HG03175 (cell line): ENCODE measurements around the gene EHD4.

ENCODE experiments used
- ATAC-seq: cut with Tn5 transposase; IDR thresholded peaks from one replicate; pipeline ENCODE4 v1.9.1; 2021; ENCODE audit warnings: mild to moderate bottlenecking, moderate library complexity; ENCODE audit not compliant: unreplicated experiment

Gene EHD4

DNA sequence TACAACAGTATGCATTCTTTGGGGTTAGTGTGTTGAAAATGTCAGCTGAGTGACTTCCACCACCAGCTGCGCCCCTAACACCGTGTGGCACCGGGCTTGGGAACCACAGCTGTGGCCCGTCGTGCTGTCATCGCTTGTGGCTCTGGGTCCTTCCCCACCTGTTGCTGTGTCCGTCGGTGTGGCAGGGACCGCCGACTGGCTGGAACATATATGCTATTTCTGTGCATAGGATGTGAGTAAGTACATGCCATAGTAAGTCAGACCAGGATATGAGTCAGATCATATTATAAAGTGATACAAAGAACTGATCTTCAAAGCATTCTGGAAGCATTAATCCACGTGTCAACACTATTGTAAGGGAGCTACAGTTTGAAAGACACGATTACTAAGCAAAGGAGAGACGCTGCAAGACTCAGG is 31.9 kb downstream of the EHD4 start:
- no peak for ATAC-seq

DNA sequence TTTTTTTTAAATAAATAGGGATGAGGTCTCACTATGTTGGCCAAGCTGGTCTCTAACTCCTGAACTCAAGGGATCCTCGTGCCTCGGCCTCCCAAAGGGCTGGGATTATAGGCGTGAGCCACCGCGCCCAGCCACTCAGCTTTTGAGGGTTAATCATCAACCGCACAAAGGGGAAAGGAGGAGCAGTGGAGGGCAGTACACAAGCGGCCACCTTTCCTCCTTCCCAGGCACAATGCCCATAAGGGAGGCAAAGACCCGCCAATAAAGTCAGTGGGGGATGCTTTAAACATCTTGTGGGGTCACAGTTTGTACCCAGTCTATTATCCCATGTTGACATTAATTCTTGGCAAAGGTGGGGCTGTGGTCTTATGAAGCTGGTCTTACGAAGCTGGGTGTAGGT is 32.4 kb downstream of the EHD4 start:
- ATAC-seq: no peak

DNA sequence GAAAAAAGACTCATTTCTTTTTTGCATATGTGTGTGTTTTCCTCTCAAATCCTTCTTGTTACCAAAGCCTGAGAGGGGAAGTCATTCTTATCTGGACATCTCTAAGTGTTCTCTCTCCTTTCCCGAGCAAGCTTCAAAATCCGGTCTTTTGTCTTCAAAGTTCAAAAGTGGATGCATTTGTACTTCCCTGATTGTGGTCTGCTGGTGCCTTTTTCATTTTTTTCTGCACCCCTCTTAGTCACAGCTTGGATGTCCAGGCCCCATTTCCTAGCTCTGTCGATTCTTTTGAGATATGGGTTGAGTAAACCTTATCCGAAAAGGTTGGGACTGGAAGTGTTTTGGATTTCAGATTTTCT is 34.8 kb downstream of the EHD4 start:
- ATAC-seq: no peak

DNA sequence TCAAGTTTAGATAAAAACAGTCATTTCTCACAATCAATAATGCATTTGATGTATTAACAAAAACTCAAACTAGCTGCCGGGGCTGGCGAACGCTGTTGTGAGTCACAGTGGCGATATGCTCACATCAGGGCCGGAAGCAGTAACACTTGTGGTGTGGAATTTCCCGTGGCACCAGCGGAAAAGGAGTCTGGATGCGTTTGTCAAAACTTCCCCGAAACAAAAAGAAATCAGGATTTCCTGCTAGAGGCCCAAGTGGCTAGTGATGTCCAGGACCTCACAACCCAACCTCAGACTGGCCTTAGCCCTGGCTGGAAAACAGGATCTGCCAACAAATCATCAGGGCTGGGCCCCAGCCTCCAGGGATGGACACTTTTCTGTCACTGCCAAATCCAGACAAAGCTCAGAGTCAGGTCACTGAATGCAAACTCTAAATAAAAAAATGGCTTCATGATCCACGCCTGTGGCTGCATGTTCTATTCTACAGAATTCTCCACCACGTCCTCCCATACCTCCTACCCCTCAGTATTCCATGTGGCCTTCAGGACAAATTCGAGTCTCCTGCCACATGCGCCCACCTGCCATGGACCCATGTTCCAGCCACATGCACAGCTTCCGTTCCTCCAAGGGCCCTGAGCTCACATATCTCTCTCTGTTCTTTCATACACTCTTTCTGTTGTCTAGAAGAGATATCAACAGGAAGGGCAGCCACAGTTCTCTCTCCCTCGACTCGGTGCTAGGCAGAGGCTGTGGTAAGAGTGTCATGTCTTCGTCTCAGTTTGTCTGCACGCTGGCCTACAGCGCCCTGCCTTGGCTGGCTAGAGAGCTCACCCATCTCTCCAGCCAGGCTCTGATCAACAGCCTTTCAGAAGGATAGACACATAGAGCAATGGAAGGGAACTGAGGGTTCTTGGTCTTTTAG is 35.4 kb downstream of the EHD4 start:
- no peak for ATAC-seq

DNA sequence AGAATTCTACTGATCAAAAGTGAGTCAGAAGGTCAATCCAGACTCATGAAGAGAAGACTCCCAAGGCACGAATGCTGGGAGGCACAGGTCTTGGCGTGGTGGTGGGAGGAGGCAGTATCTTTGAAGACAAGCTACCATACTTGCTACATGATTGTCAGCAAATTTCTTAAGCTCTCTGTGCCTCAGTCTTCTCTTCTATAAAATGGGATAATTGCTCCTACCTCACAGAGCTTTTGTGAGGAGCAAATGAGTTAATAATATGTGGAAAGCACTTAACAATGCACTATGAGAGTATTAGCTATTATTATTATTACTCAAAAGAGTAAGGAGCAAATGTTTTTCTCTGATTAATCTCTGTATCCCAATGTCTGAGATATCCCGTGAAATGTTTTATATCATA is 36.2 kb downstream of the EHD4 start:
- ATAC-seq: no peak

DNA sequence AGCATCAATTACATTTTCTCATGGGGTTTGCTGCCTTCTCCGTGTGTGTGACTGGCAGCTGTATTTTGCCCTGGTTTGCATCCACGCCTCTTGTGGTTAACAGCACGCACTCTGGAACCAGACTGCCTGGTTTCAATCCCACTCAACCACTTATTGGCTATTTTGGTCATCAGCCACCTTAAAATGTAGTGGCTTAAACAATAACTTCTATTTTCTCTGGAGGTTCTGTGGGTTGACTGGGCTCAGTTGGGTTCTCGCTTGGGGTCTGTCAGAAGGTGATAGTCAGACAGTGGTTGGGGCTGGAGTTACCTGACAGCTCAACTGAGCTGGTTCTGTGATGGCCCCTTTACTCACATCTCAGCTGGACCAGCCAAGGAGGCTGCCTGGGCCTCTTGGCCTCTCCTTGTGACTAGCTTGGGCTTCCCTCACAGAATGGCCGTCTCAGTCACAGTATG is 36.8 kb downstream of the EHD4 start:
- peak; percentile 56 for ATAC-seq

DNA sequence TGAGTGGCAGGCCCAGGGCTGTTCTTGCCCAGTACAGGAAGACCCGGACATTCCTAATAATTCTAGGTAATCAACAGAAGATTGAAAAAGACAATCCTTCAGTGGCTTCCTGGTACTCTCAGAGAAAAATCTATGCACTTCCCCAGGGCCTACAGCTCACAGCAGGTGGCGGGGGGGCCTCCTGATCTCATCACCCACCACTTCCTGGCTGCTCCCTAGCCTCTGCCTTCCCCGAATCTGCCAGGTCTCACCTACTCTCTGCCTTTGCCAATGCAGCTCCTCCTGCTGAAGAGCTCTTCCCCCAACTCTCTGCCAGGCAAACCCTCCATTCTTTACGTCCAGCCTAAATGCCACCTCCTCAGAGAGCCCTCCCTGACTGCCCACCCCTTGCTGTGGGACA is 37.5 kb downstream of the EHD4 start:
- no peak for ATAC-seq

DNA sequence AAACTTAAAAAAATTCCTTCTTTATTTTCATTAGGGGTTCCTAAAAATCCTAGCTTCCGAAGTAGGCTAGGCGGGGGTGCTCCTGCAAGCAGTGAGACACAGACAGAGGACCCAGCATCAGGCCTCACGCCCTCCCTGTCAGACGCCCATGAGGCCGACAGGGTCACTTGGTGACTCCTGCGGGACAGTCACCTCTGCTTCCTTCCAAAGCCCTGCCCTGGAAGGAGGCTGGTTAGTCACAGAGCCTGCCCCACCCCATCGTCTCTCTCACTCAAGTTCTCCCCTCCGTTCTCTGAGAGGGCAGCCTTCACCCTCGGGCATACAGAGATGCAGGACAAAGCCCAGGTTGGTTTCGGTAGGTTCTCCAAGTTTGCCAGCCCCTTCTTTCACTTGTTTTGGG is 38.6 kb downstream of the EHD4 start:
- no peak for ATAC-seq

DNA sequence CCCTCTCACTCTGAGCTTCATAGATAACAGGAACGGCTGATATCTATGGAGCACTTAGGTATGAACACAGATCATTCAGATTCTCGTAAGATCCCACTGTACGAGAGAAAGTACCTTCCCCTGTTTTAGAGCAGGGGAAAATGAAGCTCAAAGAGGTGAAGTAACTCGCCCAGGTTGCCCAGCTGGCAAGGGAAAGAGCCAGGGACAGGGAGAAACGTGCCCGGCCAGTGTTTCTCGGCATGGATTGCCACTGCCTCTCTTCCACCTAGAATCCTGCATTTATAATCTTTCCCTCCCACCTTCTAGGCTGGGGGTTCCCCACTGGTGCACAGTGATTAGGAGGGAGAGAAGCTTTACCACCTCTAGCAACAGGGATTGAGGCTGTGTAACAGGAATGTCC is 39.0 kb downstream of the EHD4 start:
- ATAC-seq: no peak

DNA sequence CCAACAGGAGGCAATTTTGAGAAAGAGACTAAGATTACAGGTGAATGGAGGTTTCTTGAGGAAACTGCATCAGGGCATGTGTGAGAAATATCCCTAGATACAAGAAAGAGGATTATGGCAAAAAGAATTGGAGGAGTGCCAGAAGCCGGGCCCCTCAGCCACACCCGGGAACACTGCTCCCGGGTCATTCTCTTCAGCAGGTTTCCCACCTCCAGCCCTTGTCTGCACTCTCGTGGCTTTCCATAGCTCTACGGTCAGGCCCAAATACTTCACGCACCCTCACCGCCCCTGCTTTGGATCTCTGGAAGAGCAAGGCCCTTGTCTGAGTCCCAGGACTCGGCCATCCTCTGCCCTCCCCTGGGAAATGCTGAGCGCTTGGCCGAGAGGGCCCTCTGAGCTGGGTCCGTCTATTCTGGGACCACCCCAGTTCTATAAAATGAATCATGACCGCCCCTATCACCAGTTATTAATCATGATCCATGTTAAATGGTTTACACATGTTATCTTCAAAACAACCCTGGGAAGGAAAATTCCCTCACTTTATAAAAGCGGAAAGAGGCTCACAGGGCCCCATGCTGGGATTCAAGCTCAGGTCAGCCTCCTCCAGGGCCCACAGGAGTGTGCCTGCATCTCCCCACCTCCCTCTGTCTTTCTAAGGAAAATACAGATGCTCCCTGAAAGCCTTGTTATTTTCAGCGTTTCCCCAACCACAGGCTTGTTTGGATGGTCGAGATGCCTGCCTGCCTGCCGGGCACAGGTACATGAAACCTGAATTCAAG is 39.7 kb downstream of the EHD4 start:
- ATAC-seq: no peak

DNA sequence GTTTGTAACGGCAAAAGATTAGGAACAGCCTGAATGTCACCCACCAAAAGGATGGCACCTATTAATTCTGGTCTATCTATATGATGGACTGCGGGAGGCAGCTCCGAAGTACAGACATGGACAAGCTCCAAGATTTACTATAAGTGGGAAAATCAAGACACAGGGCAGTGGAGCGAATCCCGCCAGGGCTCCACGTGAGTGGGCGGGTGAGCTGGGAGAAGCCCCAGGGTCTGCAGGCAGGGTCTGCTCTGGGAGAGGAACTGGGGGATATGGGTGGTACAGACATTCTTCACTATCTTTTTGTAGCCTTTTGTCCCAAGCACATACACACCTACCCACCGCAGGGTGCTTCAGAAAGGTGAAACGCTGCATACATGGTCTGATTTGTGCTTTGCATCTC is 40.3 kb downstream of the EHD4 start:
- no peak for ATAC-seq

DNA sequence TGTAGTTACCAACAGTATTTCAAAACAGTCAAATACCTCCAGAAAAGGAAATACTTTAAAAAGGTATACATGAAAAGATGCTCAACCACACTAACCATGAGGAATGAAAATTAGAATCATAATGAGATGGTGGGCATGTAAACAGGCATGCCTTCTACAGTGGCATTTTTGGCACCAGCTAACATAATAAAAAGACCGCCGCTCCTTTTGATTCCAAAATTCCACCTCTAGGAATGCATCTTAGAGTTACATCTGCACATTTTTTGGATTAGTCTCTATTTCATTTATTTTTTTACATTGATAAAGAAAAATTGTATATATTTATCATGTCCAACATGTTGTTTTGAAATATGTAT is 41.5 kb downstream of the EHD4 start:
- ATAC-seq: no peak

DNA sequence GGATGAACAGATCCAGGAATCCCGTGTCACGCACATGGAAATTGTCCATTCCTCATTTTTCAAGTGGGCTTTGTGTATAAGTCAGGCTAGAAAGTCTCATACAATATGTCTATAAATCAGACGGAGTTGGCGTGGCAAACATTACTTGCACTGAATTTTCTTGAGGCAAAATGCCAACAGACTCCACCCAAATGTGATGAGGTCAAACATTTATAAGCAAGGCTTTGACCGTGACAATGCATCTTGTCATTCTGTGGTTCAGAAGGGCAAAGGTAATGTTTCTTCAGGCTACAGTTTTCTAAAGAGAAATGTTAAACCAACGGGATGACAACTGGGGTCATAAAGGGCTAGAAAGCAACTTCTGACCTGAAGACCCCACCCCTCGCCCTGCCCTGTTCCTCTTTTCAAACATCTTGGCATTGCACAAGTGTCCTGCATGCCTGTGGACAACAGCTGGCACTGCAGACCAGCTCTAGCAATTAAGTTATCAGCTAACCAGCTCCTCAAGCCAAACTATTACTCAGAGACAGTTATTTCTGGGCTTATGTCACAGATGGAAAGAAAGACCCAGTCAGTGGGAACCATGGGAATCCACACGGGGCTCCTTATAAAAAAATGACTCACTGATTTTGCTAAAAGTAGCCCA is 42.0 kb downstream of the EHD4 start:
- ATAC-seq: no peak

DNA sequence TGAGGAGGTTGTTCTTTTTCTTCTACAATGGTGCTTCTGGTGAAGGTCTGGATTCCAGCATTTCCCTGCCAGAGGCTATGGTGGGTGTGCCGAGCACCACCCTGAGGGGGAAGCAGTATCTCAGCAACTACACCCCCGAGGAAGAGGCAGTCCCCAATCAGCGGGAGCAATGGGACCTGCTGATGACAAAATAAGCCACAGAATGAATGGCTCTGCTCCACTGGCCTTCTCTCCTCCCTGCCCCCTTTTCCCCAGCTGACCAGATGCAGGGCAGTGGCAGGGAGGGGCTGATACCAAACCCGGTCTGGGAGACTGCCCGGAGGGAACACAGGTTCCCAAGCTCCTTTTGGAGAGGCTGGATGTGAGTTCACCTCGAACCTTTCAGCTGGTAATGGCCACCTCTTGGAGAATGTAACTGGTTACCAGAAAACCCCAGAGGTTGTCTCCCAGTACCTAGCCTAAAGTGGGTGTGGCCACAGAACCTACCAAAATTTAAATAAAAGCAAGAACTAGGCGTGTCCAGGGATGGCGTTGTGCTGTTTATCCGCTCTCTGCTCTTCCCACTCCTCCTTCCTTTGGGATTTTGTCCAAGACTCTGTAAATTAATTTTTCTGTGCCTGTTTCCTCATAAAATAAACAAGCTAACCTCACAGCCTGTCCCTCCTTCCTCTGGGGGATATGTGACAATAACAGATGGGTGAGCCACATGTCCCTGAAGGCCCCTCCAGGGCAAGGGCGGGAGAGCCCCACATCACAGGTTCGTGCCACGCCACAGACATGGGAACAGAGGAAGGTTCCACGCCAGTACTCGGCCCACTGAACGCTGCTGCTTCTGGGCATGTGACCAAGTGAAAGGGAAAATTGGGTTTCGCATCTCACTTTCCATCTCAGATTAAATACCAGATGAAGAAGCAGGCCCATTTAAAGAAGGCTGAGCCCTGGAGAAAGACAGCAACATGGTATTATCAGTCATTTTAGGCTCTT is 43.4 kb downstream of the EHD4 start:
- ATAC-seq: peak; percentile 61

DNA sequence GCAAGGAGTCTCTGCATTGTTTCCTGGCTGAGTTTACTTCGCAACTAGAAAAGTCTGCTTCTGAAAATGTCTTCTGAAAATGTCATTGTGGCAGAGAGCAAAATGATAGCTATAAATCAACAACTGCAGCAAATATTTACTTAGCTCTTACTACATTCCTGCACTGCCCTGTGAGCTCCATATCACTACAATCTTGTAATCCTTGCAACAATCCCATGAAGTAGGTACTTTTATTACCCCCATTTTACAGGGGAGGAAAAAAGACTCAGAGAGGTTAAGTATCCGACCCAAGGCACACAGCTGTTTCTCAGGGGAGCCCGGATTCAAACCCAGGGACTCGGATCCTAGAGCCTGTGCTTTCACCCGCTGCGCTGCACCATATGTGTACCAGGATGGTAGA is 44.3 kb downstream of the EHD4 start:
- no peak for ATAC-seq

DNA sequence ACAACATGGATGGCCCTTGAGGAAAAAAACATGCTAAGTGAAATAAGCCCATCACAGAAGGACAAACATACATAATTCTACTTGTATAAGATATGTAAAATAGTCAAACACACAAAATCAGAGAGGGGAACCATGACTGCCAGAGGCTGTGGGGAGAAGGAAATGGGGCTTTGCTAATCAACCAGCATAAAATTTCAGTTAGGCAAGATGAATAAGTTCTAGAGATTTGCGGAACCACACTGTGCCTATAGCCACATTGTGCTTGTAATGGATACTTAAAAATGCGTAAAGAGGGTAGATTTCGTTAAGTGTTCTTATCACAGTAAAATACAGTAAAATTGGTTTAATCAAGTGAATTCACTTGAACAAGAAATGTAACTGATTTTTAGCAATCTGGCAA is 44.8 kb downstream of the EHD4 start:
- no peak for ATAC-seq

DNA sequence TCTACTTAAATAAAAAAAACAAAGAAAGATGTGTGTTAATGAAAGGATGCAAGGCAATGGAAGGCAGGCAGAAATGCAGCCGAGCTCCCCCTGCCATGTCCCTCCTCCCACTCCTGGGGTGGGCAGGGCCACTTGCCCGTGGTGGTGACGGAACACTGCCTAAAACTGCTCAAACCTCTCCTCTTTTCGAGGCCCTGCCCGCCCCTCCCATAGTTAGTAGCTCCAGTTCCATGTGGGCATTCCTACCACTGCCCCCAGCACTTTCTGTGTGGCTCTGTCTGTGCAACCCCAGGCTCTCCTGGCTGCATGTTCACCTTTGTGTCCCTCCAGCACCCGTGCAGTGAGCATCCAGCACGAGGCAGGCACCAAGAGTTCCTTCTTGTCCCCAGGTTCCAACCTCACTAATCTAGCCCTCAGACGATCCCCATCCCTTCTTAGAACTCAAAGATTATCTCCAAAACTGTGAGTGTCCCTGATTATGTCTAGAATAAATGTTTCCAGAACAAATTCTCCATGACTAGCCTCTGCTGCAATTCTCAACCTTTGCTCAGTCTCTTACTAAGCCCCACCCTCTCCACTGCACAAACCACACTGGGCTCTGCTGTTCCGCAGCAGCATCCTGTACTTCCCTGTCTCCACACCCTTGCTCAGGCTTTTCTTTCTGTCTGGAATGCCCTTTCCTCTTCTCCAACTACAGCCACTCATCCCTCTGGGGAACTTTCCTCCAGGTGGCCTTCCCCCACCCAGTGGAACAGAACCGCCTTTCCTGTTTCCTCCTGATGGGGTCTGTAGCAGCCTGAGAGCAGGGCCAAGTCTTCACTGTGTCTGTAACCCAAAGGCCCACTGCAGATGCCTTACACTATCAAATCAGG is 45.9 kb downstream of the EHD4 start:
- ATAC-seq: no peak

DNA sequence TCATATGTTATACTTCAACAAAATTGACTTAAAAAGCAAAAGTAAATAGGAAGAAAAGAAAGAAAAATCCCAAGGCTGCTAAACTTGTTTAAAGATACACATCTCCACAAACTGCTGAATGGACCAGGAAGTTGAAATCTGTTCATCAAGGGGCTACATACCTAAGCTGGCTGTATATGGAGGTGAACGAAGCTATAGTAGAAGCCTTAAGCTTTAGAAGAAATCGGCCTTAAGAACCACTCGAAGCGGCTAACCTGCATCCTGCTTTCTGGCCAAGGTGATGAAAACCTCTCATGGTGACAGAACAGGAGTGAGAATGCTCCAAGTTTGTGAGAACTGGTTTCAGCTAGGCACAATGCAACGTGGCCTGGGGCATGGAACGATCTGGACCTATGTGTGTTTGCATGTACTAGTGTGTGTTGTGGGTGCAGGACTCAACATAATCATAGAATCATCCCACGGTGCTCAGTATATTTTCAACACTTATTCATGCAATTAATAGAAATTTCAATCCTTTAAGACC is 47.2 kb downstream of the EHD4 start:
- no peak for ATAC-seq

DNA sequence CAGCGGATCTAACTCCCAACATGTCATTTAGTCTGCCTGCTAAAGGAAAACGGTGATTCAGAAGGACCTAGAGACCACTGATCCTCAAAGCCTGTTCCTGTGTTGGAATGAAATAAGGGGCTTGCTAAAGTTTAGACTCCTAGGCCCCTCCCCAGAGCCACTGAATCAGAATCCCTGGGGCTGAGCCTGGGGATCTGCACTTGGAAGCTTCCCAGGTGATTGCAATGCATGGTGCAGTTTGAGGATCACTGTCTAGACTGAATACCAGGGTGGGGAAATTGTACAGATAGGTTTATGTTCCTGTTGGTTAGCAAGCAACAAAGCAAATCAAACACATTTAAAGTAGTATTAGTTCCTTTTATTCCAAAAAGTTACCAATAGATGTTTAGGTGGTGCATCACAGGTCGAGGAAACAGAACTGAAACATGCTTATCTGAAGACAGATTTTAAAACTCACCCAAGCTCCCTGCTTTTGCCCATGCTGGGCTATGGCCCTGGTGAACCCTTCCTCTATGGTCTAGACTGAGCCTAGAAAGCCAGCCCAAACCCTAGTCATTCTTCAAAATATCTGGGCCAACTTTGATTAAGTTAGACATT is 48.9 kb downstream of the EHD4 start:
- ATAC-seq: no peak
